CMK (cell line): ENCODE measurements around the gene MED28.
"Not testable (repeated sequence)": the region's sequence is repeated elsewhere in the genome, so short reads cannot be mapped to it uniquely, and the experiment has no call there.

ENCODE experiments used
- DNase-seq: peaks from one replicate; pipeline ENCODE4 v3.0.0-alpha.2; 2010; ENCODE audit warnings: low read depth

Gene MED28

GRCh38 chr4:17614416-17615299 is at the start of gene MED28:
Gene MED28 (plus strand): TSS chr4:17614641. CDS start chr4:17614655, 14 bp downstream.
- DNase-seq: peak; percentile 78

- DNase-seq: no peak
Observed at GRCh38 chr4:17565846-17566245, 48.6 kb upstream of the MED28 start.

- no peak for DNase-seq
Observed at GRCh38 chr4:17567271-17567670, 47.2 kb upstream of the MED28 start.

GRCh38 chr4:17574206-17574605 is 40.2 kb upstream of the MED28 start:
- DNase-seq: no peak

GRCh38 chr4:17575177-17575576 is 39.3 kb upstream of the MED28 start:
- not testable (repeated sequence) for DNase-seq

GRCh38 chr4:17576932-17577664 is 37.3 kb upstream of the MED28 start, which contains the start of gene LAP3:
Gene LAP3 (plus strand): TSS chr4:17577198. CDS start chr4:17577466, 268 bp downstream.
- DNase-seq: peak; percentile 81

- no peak for DNase-seq
Observed at GRCh38 chr4:17577665-17578481, 36.6 kb upstream of the MED28 start.

- no peak for DNase-seq
Observed at GRCh38 chr4:17578482-17578891, 36.0 kb upstream of the MED28 start.

GRCh38 chr4:17580969-17581368 is 33.5 kb upstream of the MED28 start:
- DNase-seq: no peak

- no peak for DNase-seq
Observed at GRCh38 chr4:17583276-17583675, 31.2 kb upstream of the MED28 start.

GRCh38 chr4:17583941-17584340 is 30.5 kb upstream of the MED28 start:
- no peak for DNase-seq

- no peak for DNase-seq
Observed at GRCh38 chr4:17584521-17585213, 29.8 kb upstream of the MED28 start.

- no peak for DNase-seq
Observed at GRCh38 chr4:17587094-17587822, 27.2 kb upstream of the MED28 start.

GRCh38 chr4:17589355-17589754 is 25.1 kb upstream of the MED28 start:
- no peak for DNase-seq

GRCh38 chr4:17595471-17596005 is 18.9 kb upstream of the MED28 start:
- no peak for DNase-seq

- no peak for DNase-seq
Observed at GRCh38 chr4:17597517-17597916, 16.9 kb upstream of the MED28 start.

GRCh38 chr4:17599826-17600225 is 14.6 kb upstream of the MED28 start:
- no peak for DNase-seq

GRCh38 chr4:17605236-17605635 is 9.2 kb upstream of the MED28 start:
- no peak for DNase-seq

- no peak for DNase-seq
Observed at GRCh38 chr4:17613761-17614415, 553 bp upstream of the MED28 start.

- DNase-seq: no peak
Observed at GRCh38 chr4:17616283-17616682, 1.8 kb downstream of the MED28 start.
